HEK293T (cell line): Measurements from ENCODE around the gene ESRRB.

ENCODE experiments used
- ARNT ChIP-seq: fragments of 450-650 bp; IDR thresholded peaks from 2 replicates; pipeline ENCODE4 v1.6.1; 2017; ENCODE audit warnings: mild to moderate bottlenecking
- BHLHE40 ChIP-seq: fragments of 450-650 bp; IDR thresholded peaks from 2 replicates; pipeline ENCODE4 v1.6.1; 2016; ENCODE audit warnings: mild to moderate bottlenecking, moderate library complexity, borderline replicate concordance
- CTBP1 ChIP-seq: fragments of 450-650 bp; IDR thresholded peaks from 2 replicates; pipeline ENCODE4 v1.6.1; 2016; ENCODE audit warnings: borderline replicate concordance
- FOXA1 ChIP-seq: fragments of 450-650 bp; IDR thresholded peaks from 2 replicates; pipeline ENCODE4 v1.6.1; 2016; ENCODE audit warnings: mild to moderate bottlenecking
- FOXK2 ChIP-seq: fragments of 450-650 bp; IDR thresholded peaks from 2 replicates; pipeline ENCODE4 v1.6.1; 2016; ENCODE audit warnings: mild to moderate bottlenecking
- FOXM1 ChIP-seq: fragments of 450-650 bp; IDR thresholded peaks from 2 replicates; pipeline ENCODE4 v1.6.1; 2017; ENCODE audit warnings: mild to moderate bottlenecking, borderline replicate concordance
- L3MBTL2 ChIP-seq: fragments of 450-650 bp; conservative IDR thresholded peaks from 2 replicates; pipeline ENCODE4 v1.6.1; 2016; ENCODE audit warnings: mild to moderate bottlenecking
- NFRKB ChIP-seq: fragments of 450-650 bp; IDR thresholded peaks from 2 replicates; pipeline ENCODE4 v1.6.1; 2016; ENCODE audit warnings: mild to moderate bottlenecking, moderate library complexity
- SP1 ChIP-seq: fragments of 450-650 bp; IDR thresholded peaks from 2 replicates; pipeline ENCODE4 v1.6.1; 2017
- SUZ12 ChIP-seq: fragments of 450-650 bp; IDR thresholded peaks from 2 replicates; pipeline ENCODE4 v1.6.1; 2016; ENCODE audit warnings: mild to moderate bottlenecking
- TARDBP ChIP-seq: fragments of 450-650 bp; IDR thresholded peaks from 2 replicates; pipeline ENCODE4 v1.6.1; 2016
- ZNF384 ChIP-seq: fragments of 450-650 bp; IDR thresholded peaks from 2 replicates; pipeline ENCODE4 v1.6.1; 2016
- TF ChIP-seq, protein P1 (sequence below): fragments of 450-650 bp; IDR thresholded peaks from 2 replicates; pipeline ENCODE4 v1.6.1; 2016

DNA sequence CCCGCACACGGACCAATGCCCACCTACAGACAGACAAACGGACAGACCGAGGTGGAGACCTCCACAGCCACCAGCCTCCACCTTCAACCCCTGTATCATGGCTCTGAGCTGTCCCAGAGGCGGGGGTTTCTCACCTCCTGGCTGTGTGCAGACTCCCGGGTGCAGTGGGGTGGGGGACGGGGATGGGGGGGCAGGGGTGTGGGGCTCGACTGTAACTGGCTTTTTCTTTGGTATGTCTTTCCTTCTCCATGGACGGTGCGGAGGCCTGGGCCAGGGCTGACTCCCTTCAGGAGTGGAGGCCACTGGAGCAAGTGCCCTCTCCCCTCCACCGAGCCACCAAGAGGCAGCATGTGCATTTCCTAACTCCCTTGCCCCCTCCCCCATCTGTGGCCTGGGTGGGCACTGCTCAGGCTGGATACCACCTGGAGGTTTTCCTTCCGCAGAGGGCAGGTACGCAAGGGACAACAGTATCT lies 122.6 kb downstream of the ESRRB start:
- TF ChIP-seq BHLHE40 = no peak
- no peak for TF ChIP-seq ARNT
- TF ChIP-seq SP1 = no peak
- no peak for TF ChIP-seq FOXM1
- TF ChIP-seq, protein P1, sequence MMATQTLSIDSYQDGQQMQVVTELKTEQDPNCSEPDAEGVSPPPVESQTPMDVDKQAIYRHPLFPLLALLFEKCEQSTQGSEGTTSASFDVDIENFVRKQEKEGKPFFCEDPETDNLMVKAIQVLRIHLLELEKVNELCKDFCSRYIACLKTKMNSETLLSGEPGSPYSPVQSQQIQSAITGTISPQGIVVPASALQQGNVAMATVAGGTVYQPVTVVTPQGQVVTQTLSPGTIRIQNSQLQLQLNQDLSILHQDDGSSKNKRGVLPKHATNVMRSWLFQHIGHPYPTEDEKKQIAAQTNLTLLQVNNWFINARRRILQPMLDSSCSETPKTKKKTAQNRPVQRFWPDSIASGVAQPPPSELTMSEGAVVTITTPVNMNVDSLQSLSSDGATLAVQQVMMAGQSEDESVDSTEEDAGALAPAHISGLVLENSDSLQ = no peak
- TF ChIP-seq TARDBP = no peak
- no peak for TF ChIP-seq SUZ12
- no peak for TF ChIP-seq FOXK2
- no peak for TF ChIP-seq ZNF384
- TF ChIP-seq CTBP1 = no peak
- TF ChIP-seq NFRKB = no peak
- TF ChIP-seq FOXA1 = no peak
- TF ChIP-seq L3MBTL2 = no peak
